HEK293 (cell line): ENCODE results near the gene ANKRD44.

Experiments used
- CTCF ChIA-PET: fragments of 350-600 bp; formaldehyde crosslinking; extraction: SDS; loops from one replicate; lab custom pipeline; 2021; ENCODE audit warnings: antibody characterized with exemption; lab: Yijun Ruan, JAX
- POLR2A ChIA-PET: fragments of 300-600 bp; formaldehyde crosslinking; extraction: SDS; loops from one replicate; lab custom pipeline; 2020; ENCODE audit warnings: antibody characterized with exemption, inconsistent platforms; lab: Yijun Ruan, JAX
- H3K27ac ChIP-seq: fragments of 200-500 bp; sonication (Bioruptor generic); 2 replicates; pipeline ENCODE4 v1.5.1; 2014; ENCODE audit warnings: low read depth, low read length, control low read depth, inconsistent platforms; ENCODE audit errors: extremely low read depth
- H3K36me3 ChIP-seq, 2 experiments: fragments of 200-500 bp in 1 of 2; sonication (Bioruptor generic) in 1 of 2; 1 replicate in 1 of 2; 2 replicates in 1 of 2; pipeline ENCODE4 v1.5.1; 2014 to 2017; ENCODE audit warnings: inconsistent platforms in 2 of 2, low read length in 2 of 2; ENCODE audit not compliant: control insufficient read depth in 2 of 2, insufficient read depth in 1 of 2
- H3K4me1 ChIP-seq: fragments of 200-500 bp; sonication (Bioruptor generic); 2 replicates; pipeline ENCODE4 v1.5.1; 2014; ENCODE audit warnings: mild to moderate bottlenecking, low read length, inconsistent platforms; ENCODE audit not compliant: control insufficient read depth, insufficient read depth
- H3K4me3 ChIP-seq: 2 replicates; pipeline ENCODE4 v1.5.1; 2011; ENCODE audit warnings: low read depth, mild to moderate bottlenecking, control low read depth, low read length, moderate library complexity
- H3K9me3 ChIP-seq: fragments of 200-500 bp; sonication (Bioruptor generic); 2 replicates; pipeline ENCODE4 v1.5.1; 2014; ENCODE audit warnings: low read depth, low read length, inconsistent platforms; ENCODE audit not compliant: control insufficient read depth, insufficient read depth
- BCL6B ChIP-seq: fragments of 450-650 bp; formaldehyde crosslinking; IDR thresholded peaks from 2 replicates; pipeline ENCODE4 v1.5.1; 2017; ENCODE audit warnings: missing biosample characterization, missing genetic modification characterization
- SP7 ChIP-seq: fragments of 450-650 bp; formaldehyde crosslinking; IDR thresholded peaks from 2 replicates; pipeline ENCODE4 v1.5.1; 2016; ENCODE audit warnings: missing biosample characterization, missing genetic modification characterization
- ZBTB17 ChIP-seq: fragments of 450-650 bp; formaldehyde crosslinking; IDR thresholded peaks from 2 replicates; pipeline ENCODE4 v1.5.1; 2016; ENCODE audit warnings: missing biosample characterization, missing genetic modification characterization
- ZBTB48 ChIP-seq: fragments of 450-650 bp; formaldehyde crosslinking; IDR thresholded peaks from 2 replicates; pipeline ENCODE4 v1.5.1; 2016; ENCODE audit warnings: missing biosample characterization, missing genetic modification characterization
- ZNF112 ChIP-seq: fragments of 450-650 bp; formaldehyde crosslinking; IDR thresholded peaks from 2 replicates; pipeline ENCODE4 v1.5.0; 2017; ENCODE audit warnings: missing biosample characterization, missing genetic modification characterization
- ZNF155 ChIP-seq: fragments of 450-650 bp; formaldehyde crosslinking; IDR thresholded peaks from 2 replicates; pipeline ENCODE4 v1.5.1; 2016; ENCODE audit warnings: missing biosample characterization, missing genetic modification characterization
- ZNF426 ChIP-seq: fragments of 450-650 bp; formaldehyde crosslinking; IDR thresholded peaks from 2 replicates; pipeline ENCODE4 v1.5.1; 2017; ENCODE audit warnings: missing biosample characterization, missing genetic modification characterization, mild to moderate bottlenecking, inconsistent platforms, moderate library complexity
- ZNF449 ChIP-seq: fragments of 450-650 bp; formaldehyde crosslinking; IDR thresholded peaks from 2 replicates; pipeline ENCODE4 v1.5.1; 2017; ENCODE audit warnings: missing biosample characterization, mild to moderate bottlenecking, missing genetic modification characterization, moderate library complexity
- ZNF510 ChIP-seq: fragments of 450-650 bp; formaldehyde crosslinking; IDR thresholded peaks from 2 replicates; pipeline ENCODE4 v1.5.1; 2018; ENCODE audit warnings: mild to moderate bottlenecking, missing genetic modification characterization, missing biosample characterization; ENCODE audit not compliant: insufficient replicate concordance
- ZNF555 ChIP-seq: fragments of 450-650 bp; formaldehyde crosslinking; conservative IDR thresholded peaks from 2 replicates; pipeline ENCODE4 v1.5.1; 2017; ENCODE audit warnings: missing biosample characterization, mild to moderate bottlenecking, missing genetic modification characterization, inconsistent platforms
- ZNF558 ChIP-seq: fragments of 450-650 bp; formaldehyde crosslinking; IDR thresholded peaks from 2 replicates; pipeline ENCODE4 v1.5.1; 2016; ENCODE audit warnings: missing biosample characterization, missing genetic modification characterization
- ZNF600 ChIP-seq: fragments of 450-650 bp; formaldehyde crosslinking; IDR thresholded peaks from 2 replicates; pipeline ENCODE4 v1.5.1; 2016; ENCODE audit warnings: missing biosample characterization, missing genetic modification characterization
- ZNF623 ChIP-seq: fragments of 450-650 bp; formaldehyde crosslinking; IDR thresholded peaks from 2 replicates; pipeline ENCODE4 v1.5.1; 2016; ENCODE audit warnings: missing biosample characterization, missing genetic modification characterization
- ZNF629 ChIP-seq: fragments of 450-650 bp; formaldehyde crosslinking; IDR thresholded peaks from 2 replicates; pipeline ENCODE4 v1.5.1; 2017; ENCODE audit warnings: missing biosample characterization, missing genetic modification characterization
- ZNF768 ChIP-seq: fragments of 450-650 bp; formaldehyde crosslinking; IDR thresholded peaks from 2 replicates; pipeline ENCODE4 v1.5.1; 2018; ENCODE audit warnings: missing biosample characterization, mild to moderate bottlenecking, missing genetic modification characterization
- ZNF792 ChIP-seq: fragments of 450-650 bp; formaldehyde crosslinking; IDR thresholded peaks from 2 replicates; pipeline ENCODE4 v1.5.1; 2016; ENCODE audit warnings: missing biosample characterization, missing genetic modification characterization
- ZSCAN4 ChIP-seq: fragments of 450-650 bp; formaldehyde crosslinking; IDR thresholded peaks from 2 replicates; pipeline ENCODE4 v1.5.1; 2017; ENCODE audit warnings: missing biosample characterization, missing genetic modification characterization

The ANKRD44 gene

GRCh38 chr2:197248623-197249022, 62.0 kb downstream of the ANKRD44 start:
- no peaks in the 10 kb centered on the region for H3K9me3 ChIP-seq
- CTCF ChIA-PET = interaction anchor here (0.6 kb wide), 1 partner anchor 40 kb away, joined by 3 read pairs; no protein-coding TSS in a partner anchor
- TF ChIP-seq ZBTB17 (tag by site-specific recombination) (no peak), BCL6B (tag by site-specific recombination) (no peak), ZNF426 (tag by site-specific recombination) (no peak), ZNF558 (tag by site-specific recombination) (no peak), ZBTB48 (tag by site-specific recombination) (no peak), ZSCAN4 (tag by site-specific recombination) (no peak), ZNF112 (tag by site-specific recombination) (no peak), ZNF555 (tag by site-specific recombination) (no peak)
- TF ChIP-seq, all 188 proteins: peak for 0
- POLR2A ChIA-PET = no interaction called here
- Histone ChIP-seq H3K4me3 (no peak overlapping the region), H3K36me3 (no peaks in the 10 kb centered on the region), H3K27ac (no peak overlapping the region), H3K4me1 (no peaks in the 10 kb centered on the region)

- TF ChIP-seq ZNF623 (tag by site-specific recombination) (no peak), ZNF600 (no peak), ZNF155 (tag by site-specific recombination) (no peak), ZNF768 (tag by site-specific recombination) (no peak)
- ChIA-PET CTCF (no interaction called here), POLR2A (no interaction called here)
- no peak overlapping the region for H3K4me3 ChIP-seq
- no peaks in the 10 kb centered on the region for H3K36me3 ChIP-seq
- no peaks in the 10 kb centered on the region for H3K9me3 ChIP-seq
- no peak overlapping the region for H3K27ac ChIP-seq
- no peaks in the 10 kb centered on the region for H3K4me1 ChIP-seq
Observed at GRCh38 chr2:197248001-197248401, 62.6 kb downstream of the ANKRD44 start.

GRCh38 chr2:197247083-197247482, 63.5 kb downstream of the ANKRD44 start:
- Histone ChIP-seq H3K9me3 (no peaks in the 10 kb centered on the region), H3K4me1 (no peaks in the 10 kb centered on the region), H3K4me3 (no peak overlapping the region), H3K27ac (no peak overlapping the region), H3K36me3 (no peaks in the 10 kb centered on the region)
- no peak for TF ChIP-seq ZNF629 (tag by site-specific recombination)
- no peak for TF ChIP-seq ZNF510 (tag by site-specific recombination)
- TF ChIP-seq ZNF112 (tag by site-specific recombination) = no peak
- TF ChIP-seq ZNF792 = no peak
- TF ChIP-seq SP7 = no peak
- no peak for TF ChIP-seq ZNF449 (tag by site-specific recombination)
- ChIA-PET POLR2A (no interaction called here), CTCF (interaction anchor here (0.5 kb wide), 1 partner anchor 13 kb away, joined by 7 read pairs; no protein-coding TSS in a partner anchor)
